ENCODE measurements around the gene VWC2. TPM values are rescaled to one million over a fixed set of nuclear protein-coding genes. Genes with fewer than 3 reads are reported as not detected.

VWC2 gene
- total and polyA plus RNA-seq, 5 donors from 2014 or later = not detected

DNA sequence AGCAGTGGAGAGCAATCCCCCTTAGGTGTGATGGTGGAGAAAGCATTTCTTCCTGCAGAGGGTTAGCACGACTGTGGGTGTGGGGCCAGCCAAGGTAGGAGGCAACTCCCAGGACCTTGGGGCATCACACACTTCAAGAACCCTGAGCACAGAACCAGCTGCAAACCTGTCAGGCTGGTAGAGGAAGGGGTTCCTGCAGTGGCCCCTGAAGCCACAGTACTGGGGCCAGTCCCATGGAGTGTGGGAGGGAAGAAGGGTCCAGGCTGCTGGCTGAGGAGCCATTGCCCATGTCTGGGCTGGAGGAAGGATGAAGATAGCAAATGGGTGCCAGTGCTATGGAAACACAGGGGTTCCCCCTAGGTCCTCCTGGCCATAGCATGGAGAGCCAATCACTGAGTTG lies 110.5 kb downstream of the VWC2 start:
- no peaks in the 10 kb centered on the region for H3K9me3 ChIP-seq (ENCODE audit: control insufficient read depth in 2 of 2, low read length in 2 of 2)
- DNase-seq (no peak), ATAC-seq (ENCODE audit: low read depth in 2 of 2) (no peak)
- H3K27ac Mint-ChIP-seq = no peak overlapping the region
- no peaks in the 10 kb centered on the region for H3K9me3 Mint-ChIP-seq
- no peak overlapping the region for H3K4me3 Mint-ChIP-seq
- no peak overlapping the region for H3K4me3 ChIP-seq (ENCODE audit: low read depth, low read length)
- no peaks in the 10 kb centered on the region for H3K4me1 Mint-ChIP-seq
- no peak overlapping the region for H3K27ac ChIP-seq (ENCODE audit: insufficient read depth, low read length, poor library complexity, severe bottlenecking)
- no peaks in the 10 kb centered on the region for H3K27me3 ChIP-seq (ENCODE audit: control insufficient read depth, insufficient read depth, low read length)
- no peaks in the 10 kb centered on the region for H3K36me3 ChIP-seq (ENCODE audit: control insufficient read depth, insufficient read depth, low read length)
- no peaks in the 10 kb centered on the region for H3K4me1 ChIP-seq (ENCODE audit: control insufficient read depth, insufficient read depth, low read length, poor library complexity, severe bottlenecking)
- H3K27me3 Mint-ChIP-seq = no peaks in the 10 kb centered on the region
- no peaks in the 10 kb centered on the region for H3K36me3 Mint-ChIP-seq

DNA sequence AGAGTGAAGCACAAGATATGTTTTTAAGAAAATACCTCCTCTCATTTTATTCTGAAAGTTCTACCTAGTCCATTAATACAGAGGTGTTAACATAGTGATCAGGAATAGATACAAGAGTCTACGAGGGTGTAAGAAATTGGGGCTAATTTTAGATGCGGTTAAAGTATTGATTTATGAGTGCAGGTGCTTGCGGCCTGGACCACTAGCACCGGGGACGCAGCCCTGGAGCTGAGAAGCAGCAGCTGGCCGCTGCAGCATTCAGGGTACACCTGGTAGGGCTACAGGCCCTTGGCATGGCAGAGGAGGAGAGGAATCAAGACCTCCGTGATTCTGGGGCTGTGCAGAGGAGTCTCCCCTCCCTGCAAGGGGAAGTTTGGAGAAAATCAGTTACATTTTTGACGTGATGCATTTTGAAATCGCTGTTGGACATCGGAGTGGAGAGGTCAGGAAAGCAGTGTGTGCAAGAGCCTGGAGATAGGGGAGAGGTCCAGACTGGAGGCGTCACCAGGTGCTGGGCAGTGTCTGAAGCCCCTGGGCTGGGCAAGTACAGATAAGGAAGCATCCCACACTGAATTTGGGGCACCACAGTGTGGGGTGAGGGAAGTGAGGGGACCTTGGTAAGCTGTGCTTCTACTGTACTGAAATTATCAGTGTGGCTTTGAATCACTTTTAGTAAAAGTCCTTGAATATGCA lies 112.3 kb downstream of the VWC2 start:
- no peak overlapping the region for H3K27ac Mint-ChIP-seq
- H3K4me1 Mint-ChIP-seq = no peaks in the 10 kb centered on the region
- Histone ChIP-seq H3K27me3 (ENCODE audit: control insufficient read depth, insufficient read depth, low read length) (no peaks in the 10 kb centered on the region), H3K9me3 (ENCODE audit: control insufficient read depth in 2 of 2, low read length in 2 of 2) (no peaks in the 10 kb centered on the region), H3K4me3 (ENCODE audit: low read depth, low read length) (no peak overlapping the region), H3K4me1 (ENCODE audit: control insufficient read depth, insufficient read depth, low read length, poor library complexity, severe bottlenecking) (no peaks in the 10 kb centered on the region), H3K27ac (ENCODE audit: insufficient read depth, low read length, poor library complexity, severe bottlenecking) (no peak overlapping the region), H3K36me3 (ENCODE audit: control insufficient read depth, insufficient read depth, low read length) (no peaks in the 10 kb centered on the region)
- peak overlapping the region in 1 of 4 donors; percentile 38 for H3K4me3 Mint-ChIP-seq
- no peaks in the 10 kb centered on the region for H3K36me3 Mint-ChIP-seq
- no peak for ATAC-seq (ENCODE audit: low read depth in 2 of 2)
- DNase-seq = no peak
- no peaks in the 10 kb centered on the region for H3K9me3 Mint-ChIP-seq
- no peaks in the 10 kb centered on the region for H3K27me3 Mint-ChIP-seq

DNA sequence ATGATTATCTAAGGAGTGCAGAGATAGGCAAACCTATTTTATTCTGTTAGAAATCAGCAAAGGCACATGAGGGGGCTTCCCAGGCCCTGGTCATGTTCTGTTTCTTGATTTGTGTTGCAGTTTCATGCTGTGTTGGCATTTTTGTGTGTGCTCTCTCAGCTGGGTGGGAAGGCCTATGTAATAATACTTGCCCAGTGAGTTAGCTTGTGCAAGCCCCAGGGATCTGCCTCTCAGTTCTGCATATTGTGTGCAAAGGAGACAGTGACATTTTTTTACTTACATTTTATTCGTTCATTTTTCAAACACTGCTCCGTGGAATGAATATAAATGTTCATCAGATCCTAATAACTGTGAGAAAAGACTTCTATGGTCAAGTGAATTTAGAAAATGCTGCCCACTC lies 119.0 kb downstream of the VWC2 start:
- Mint-ChIP-seq H3K4me1 (no peaks in the 10 kb centered on the region), H3K36me3 (no peaks in the 10 kb centered on the region), H3K9me3 (peaks cover 0 to 3% (median 0%) of the 10 kb centered on the region in 7 donors), H3K4me3 (no peak overlapping the region), H3K27me3 (no peaks in the 10 kb centered on the region), H3K27ac (no peak overlapping the region)
- H3K36me3 ChIP-seq (ENCODE audit: control insufficient read depth, insufficient read depth, low read length) = no peaks in the 10 kb centered on the region
- H3K4me1 ChIP-seq (ENCODE audit: control insufficient read depth, insufficient read depth, low read length, poor library complexity, severe bottlenecking) = no peaks in the 10 kb centered on the region
- no peak overlapping the region for H3K27ac ChIP-seq (ENCODE audit: insufficient read depth, low read length, poor library complexity, severe bottlenecking)
- H3K27me3 ChIP-seq (ENCODE audit: control insufficient read depth, insufficient read depth, low read length) = no peaks in the 10 kb centered on the region
- ATAC-seq (ENCODE audit: low read depth in 2 of 2) (no peak), DNase-seq (no peak)
- H3K4me3 ChIP-seq (ENCODE audit: low read depth, low read length) = no peak overlapping the region
- H3K9me3 ChIP-seq (ENCODE audit: control insufficient read depth in 2 of 2, low read length in 2 of 2) = no peaks in the 10 kb centered on the region

DNA sequence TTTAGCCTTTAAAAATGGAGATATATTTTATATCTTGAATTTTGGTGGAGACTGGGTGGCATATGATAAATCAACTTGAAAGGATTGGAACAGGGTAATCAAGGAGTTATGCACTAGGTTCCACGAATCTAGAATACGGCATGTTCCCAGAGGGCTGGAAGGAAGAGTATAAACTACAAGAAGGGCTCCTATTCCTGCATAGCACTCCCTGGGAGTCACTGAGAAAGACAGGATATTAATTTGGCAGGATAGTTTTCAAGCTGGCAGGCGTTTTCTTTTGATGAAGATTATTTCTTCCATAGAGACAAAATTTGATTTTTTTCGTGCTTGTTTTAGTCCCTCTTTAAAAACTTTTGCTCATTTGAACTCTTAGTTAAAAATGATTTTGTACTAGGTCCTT lies 119.7 kb downstream of the VWC2 start:
- Mint-ChIP-seq H3K4me1 (no peaks in the 10 kb centered on the region), H3K4me3 (no peak overlapping the region), H3K36me3 (no peaks in the 10 kb centered on the region), H3K27me3 (no peaks in the 10 kb centered on the region), H3K9me3 (peaks cover 0 to 3% (median 0%) of the 10 kb centered on the region in 7 donors), H3K27ac (no peak overlapping the region)
- Histone ChIP-seq H3K27ac (ENCODE audit: insufficient read depth, low read length, poor library complexity, severe bottlenecking) (no peak overlapping the region), H3K4me3 (ENCODE audit: low read depth, low read length) (no peak overlapping the region), H3K4me1 (ENCODE audit: control insufficient read depth, insufficient read depth, low read length, poor library complexity, severe bottlenecking) (no peaks in the 10 kb centered on the region), H3K27me3 (ENCODE audit: control insufficient read depth, insufficient read depth, low read length) (no peaks in the 10 kb centered on the region), H3K9me3 (ENCODE audit: control insufficient read depth in 2 of 2, low read length in 2 of 2) (no peaks in the 10 kb centered on the region), H3K36me3 (ENCODE audit: control insufficient read depth, insufficient read depth, low read length) (no peaks in the 10 kb centered on the region)
- ATAC-seq (ENCODE audit: low read depth in 2 of 2) (no peak), DNase-seq (no peak)

DNA sequence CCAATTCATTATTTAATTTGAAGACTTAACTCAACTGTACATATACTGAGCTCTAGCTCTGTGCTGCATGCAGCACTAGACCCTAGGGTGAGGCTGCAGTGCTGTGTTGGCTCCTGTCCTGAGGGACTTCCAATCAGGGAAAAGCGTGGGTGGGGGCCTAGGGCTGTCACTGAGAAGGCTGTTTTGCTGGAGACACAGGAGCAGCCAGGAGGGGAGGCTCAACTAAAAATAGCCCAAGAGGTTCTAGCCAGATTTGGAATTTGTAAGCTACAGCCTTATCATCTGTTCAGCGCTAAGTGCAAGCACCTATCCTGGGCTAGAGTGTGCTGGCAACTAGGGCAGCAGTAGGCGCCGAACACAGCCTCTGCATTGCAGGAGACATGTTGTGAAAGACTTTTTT lies 121.1 kb downstream of the VWC2 start:
- no peaks in the 10 kb centered on the region for H3K9me3 ChIP-seq (ENCODE audit: control insufficient read depth in 2 of 2, low read length in 2 of 2)
- no peaks in the 10 kb centered on the region for H3K4me1 ChIP-seq (ENCODE audit: control insufficient read depth, insufficient read depth, low read length, poor library complexity, severe bottlenecking)
- no peak overlapping the region for H3K27ac ChIP-seq (ENCODE audit: insufficient read depth, low read length, poor library complexity, severe bottlenecking)
- H3K4me3 ChIP-seq (ENCODE audit: low read depth, low read length) = no peak overlapping the region
- DNase-seq (no peak), ATAC-seq (ENCODE audit: low read depth in 2 of 2) (no peak)
- H3K27me3 ChIP-seq (ENCODE audit: control insufficient read depth, insufficient read depth, low read length) = no peaks in the 10 kb centered on the region
- H3K36me3 ChIP-seq (ENCODE audit: control insufficient read depth, insufficient read depth, low read length) = no peaks in the 10 kb centered on the region
- H3K4me3 Mint-ChIP-seq = no peak overlapping the region
- H3K4me1 Mint-ChIP-seq = no peaks in the 10 kb centered on the region
- H3K27me3 Mint-ChIP-seq = no peaks in the 10 kb centered on the region
- no peak overlapping the region for H3K27ac Mint-ChIP-seq
- H3K36me3 Mint-ChIP-seq = no peaks in the 10 kb centered on the region
- H3K9me3 Mint-ChIP-seq = peaks cover 0 to 3% (median 0%) of the 10 kb centered on the region in 7 donors

DNA sequence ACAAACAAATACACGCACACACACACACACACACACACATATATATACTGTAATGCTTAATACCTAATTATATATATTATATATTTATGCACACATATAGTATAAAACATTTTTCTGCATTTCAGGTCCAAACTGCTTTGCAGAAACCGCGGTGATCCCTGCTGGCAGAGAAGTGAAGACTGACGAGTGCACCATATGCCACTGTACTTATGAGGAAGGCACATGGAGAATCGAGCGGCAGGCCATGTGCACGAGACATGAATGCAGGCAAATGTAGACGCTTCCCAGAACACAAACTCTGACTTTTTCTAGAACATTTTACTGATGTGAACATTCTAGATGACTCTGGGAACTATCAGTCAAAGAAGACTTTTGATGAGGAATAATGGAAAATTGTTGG lies 138.5 kb downstream of the VWC2 start:
- H3K27me3 ChIP-seq (ENCODE audit: control insufficient read depth, insufficient read depth, low read length) = no peaks in the 10 kb centered on the region
- no peaks in the 10 kb centered on the region for H3K9me3 ChIP-seq (ENCODE audit: control insufficient read depth in 2 of 2, low read length in 2 of 2)
- H3K36me3 ChIP-seq (ENCODE audit: control insufficient read depth, insufficient read depth, low read length) = no peaks in the 10 kb centered on the region
- H3K4me1 Mint-ChIP-seq = no peaks in the 10 kb centered on the region
- H3K27me3 Mint-ChIP-seq = no peaks in the 10 kb centered on the region
- DNase-seq = no peak
- H3K9me3 Mint-ChIP-seq = peaks cover 0 to 2% (median 0%) of the 10 kb centered on the region in 7 donors
- no peak overlapping the region for H3K4me3 ChIP-seq (ENCODE audit: low read depth, low read length)
- no peaks in the 10 kb centered on the region for H3K36me3 Mint-ChIP-seq
- no peak overlapping the region for H3K27ac Mint-ChIP-seq
- no peak for ATAC-seq (ENCODE audit: low read depth in 2 of 2)
- no peaks in the 10 kb centered on the region for H3K4me1 ChIP-seq (ENCODE audit: control insufficient read depth, insufficient read depth, low read length, poor library complexity, severe bottlenecking)
- no peak overlapping the region for H3K27ac ChIP-seq (ENCODE audit: insufficient read depth, low read length, poor library complexity, severe bottlenecking)
- no peak overlapping the region for H3K4me3 Mint-ChIP-seq

DNA sequence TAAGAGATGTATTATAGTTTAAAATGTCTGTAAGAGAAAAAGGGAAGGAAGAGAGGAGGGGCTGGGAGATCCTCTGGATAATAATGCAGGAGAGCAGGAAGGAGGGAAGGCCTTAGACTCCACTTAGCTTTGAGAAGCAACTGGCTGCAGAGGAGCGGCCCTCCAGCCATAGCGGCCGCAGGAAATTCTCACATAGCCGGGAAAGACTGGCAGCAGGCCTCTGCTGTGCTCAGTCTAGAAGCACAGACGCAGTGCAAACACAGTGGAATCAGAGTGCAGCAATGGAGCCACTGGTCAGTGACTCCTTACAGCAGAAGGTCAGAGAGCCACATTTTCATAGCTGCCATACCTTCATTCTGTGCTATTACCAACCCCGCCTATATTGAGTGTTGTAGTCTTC lies 153.3 kb downstream of the VWC2 start:
- peaks cover 4 to 5% of the 10 kb centered on the region in 2 experiments for H3K9me3 ChIP-seq (ENCODE audit: control insufficient read depth in 2 of 2, low read length in 2 of 2)
- no peaks in the 10 kb centered on the region for H3K36me3 Mint-ChIP-seq
- no peak overlapping the region for H3K27ac ChIP-seq (ENCODE audit: insufficient read depth, low read length, poor library complexity, severe bottlenecking)
- no peaks in the 10 kb centered on the region for H3K27me3 Mint-ChIP-seq
- H3K27me3 ChIP-seq (ENCODE audit: control insufficient read depth, insufficient read depth, low read length) = no peaks in the 10 kb centered on the region
- no peak overlapping the region for H3K4me3 ChIP-seq (ENCODE audit: low read depth, low read length)
- no peaks in the 10 kb centered on the region for H3K4me1 ChIP-seq (ENCODE audit: control insufficient read depth, insufficient read depth, low read length, poor library complexity, severe bottlenecking)
- peaks cover 3 to 12% (median 7%) of the 10 kb centered on the region in 7 donors for H3K9me3 Mint-ChIP-seq
- H3K36me3 ChIP-seq (ENCODE audit: control insufficient read depth, insufficient read depth, low read length) = no peaks in the 10 kb centered on the region
- H3K27ac Mint-ChIP-seq = no peak overlapping the region
- no peak overlapping the region for H3K4me3 Mint-ChIP-seq
- no peaks in the 10 kb centered on the region for H3K4me1 Mint-ChIP-seq
- ATAC-seq (ENCODE audit: low read depth in 2 of 2) (no peak), DNase-seq (no peak)

DNA sequence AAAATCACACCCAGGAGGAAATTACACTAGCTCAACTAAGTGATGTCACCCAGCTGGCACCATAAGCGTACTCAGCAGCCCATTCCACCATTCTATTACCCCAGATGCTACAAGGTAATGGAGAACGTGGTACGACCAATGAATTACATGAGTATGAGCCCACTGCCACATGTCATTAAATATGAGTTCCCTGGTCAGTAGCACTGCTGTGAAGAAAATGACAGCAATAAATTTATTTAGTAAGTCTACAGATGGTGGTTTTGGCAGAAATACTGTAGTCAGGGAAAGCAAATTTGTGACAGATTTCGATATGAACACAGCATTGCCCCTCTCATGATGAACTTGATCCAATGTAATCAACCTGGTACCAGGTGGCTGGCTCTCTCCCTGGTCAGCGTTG lies 154.2 kb downstream of the VWC2 start:
- no peak overlapping the region for H3K4me3 Mint-ChIP-seq
- H3K27ac Mint-ChIP-seq = no peak overlapping the region
- Histone ChIP-seq H3K27me3 (ENCODE audit: control insufficient read depth, insufficient read depth, low read length) (no peaks in the 10 kb centered on the region), H3K36me3 (ENCODE audit: control insufficient read depth, insufficient read depth, low read length) (no peaks in the 10 kb centered on the region), H3K27ac (ENCODE audit: insufficient read depth, low read length, poor library complexity, severe bottlenecking) (no peak overlapping the region), H3K9me3 (ENCODE audit: control insufficient read depth in 2 of 2, low read length in 2 of 2) (peaks cover 4 to 8% of the 10 kb centered on the region in 2 experiments), H3K4me3 (ENCODE audit: low read depth, low read length) (no peak overlapping the region), H3K4me1 (ENCODE audit: control insufficient read depth, insufficient read depth, low read length, poor library complexity, severe bottlenecking) (no peaks in the 10 kb centered on the region)
- ATAC-seq (ENCODE audit: low read depth in 2 of 2) = no peak
- no peak for DNase-seq
- no peaks in the 10 kb centered on the region for H3K36me3 Mint-ChIP-seq
- H3K9me3 Mint-ChIP-seq = peaks cover 3 to 20% (median 7%) of the 10 kb centered on the region in 7 donors
- no peaks in the 10 kb centered on the region for H3K4me1 Mint-ChIP-seq
- H3K27me3 Mint-ChIP-seq = no peaks in the 10 kb centered on the region
